Thoracic aorta (tissue), 2 donors: Measurements from ENCODE around the gene ASF1A. TPM values are rescaled to one million over a fixed set of nuclear protein-coding genes. Genes with fewer than 3 reads are reported as not detected.

Experiments
- ATAC-seq: fragments of 150-250 bp; one replicate; pipeline ENCODE4 v1.8.0; 2017; ENCODE audit warnings: low read depth; ENCODE audit not compliant: insufficient number of reproducible peaks, low FRiP score
- DNase-seq: peaks from one replicate; pipeline ENCODE4 v3.0.0-alpha.2; 2020; ENCODE audit warnings: low spot score
- H3K27ac ChIP-seq, 2 donors: fragments of 200-600 bp; sonication (generic); 1 replicate in 1 of 2; 2 replicates in 1 of 2; pipeline ENCODE4 v1.5.1; 2016; ENCODE audit warnings: mild to moderate bottlenecking in 2 of 2, moderate library complexity in 2 of 2
- H3K27me3 ChIP-seq: fragments of 200-600 bp; sonication (generic); replicated peaks from 2 replicates; pipeline ENCODE4 v1.6.0; 2016; ENCODE audit warnings: mild to moderate bottlenecking; ENCODE audit not compliant: insufficient read depth
- H3K36me3 ChIP-seq: fragments of 200-600 bp; sonication (generic); one replicate; pipeline ENCODE4 v1.5.1; 2016
- H3K4me1 ChIP-seq, 2 donors: fragments of 200-600 bp; sonication (generic); 1 replicate in 1 of 2; 2 replicates in 1 of 2; pipeline versions ENCODE4 v1.5.1 to v1.6.0; 2016; ENCODE audit warnings: low read depth in 2 of 2, mild to moderate bottlenecking in 1 of 2; ENCODE audit not compliant: control insufficient read depth in 1 of 2
- H3K4me3 ChIP-seq: fragments of 200-600 bp; sonication (generic); 2 replicates; pipeline ENCODE4 v1.5.1; 2016; ENCODE audit warnings: mild to moderate bottlenecking
- H3K9me3 ChIP-seq: fragments of 200-600 bp; sonication (generic); 2 replicates; pipeline ENCODE4 v1.5.1; 2016
- CTCF ChIP-seq: fragments of 200-600 bp; sonication (generic); IDR thresholded peaks from one replicate; pipeline ENCODE4 v1.5.1; 2019; ENCODE audit warnings: antibody characterized with exemption
- total RNA-seq, 2 donors: library from RNA; depleted of rRNA; stranded (reverse); fragments of >200 nt; gene quantifications; one replicate each; pipeline versions ENCODE4 v1.1.0 to v1.2.3, GENCODE V29; 2016

ASF1A gene
- total RNA-seq, 2 donors from 2014 or later: 7.7 to 11.1 TPM

- Histone ChIP-seq H3K36me3 (no peaks in the 10 kb centered on the region), H3K9me3 (no peaks in the 10 kb centered on the region), H3K4me1 (peaks cover 10 to 25% of the 10 kb centered on the region in 2 donors), H3K27ac (peak overlapping the region in 1 of 2 donors; percentile 90), H3K27me3 (no peaks in the 10 kb centered on the region), H3K4me3 (peak overlapping the region; percentile 98)
- no peak for TF ChIP-seq CTCF
- ATAC-seq (no peak), DNase-seq (no peak)
These were observed 2.8 kb upstream of the ASF1A start for GRCh38 chr6:118890997-118891790.

GRCh38 chr6:118892355-118892991 lies 1.5 kb upstream of the ASF1A start:
- no peaks in the 10 kb centered on the region for H3K9me3 ChIP-seq
- H3K27ac ChIP-seq: peak overlapping the region; percentile 90
- no peaks in the 10 kb centered on the region for H3K36me3 ChIP-seq
- H3K27me3 ChIP-seq: no peaks in the 10 kb centered on the region
- ATAC-seq (no peak), DNase-seq (no peak)
- H3K4me1 ChIP-seq: peaks cover 13 to 29% of the 10 kb centered on the region in 2 donors
- H3K4me3 ChIP-seq: peak overlapping the region; percentile 98
- TF ChIP-seq CTCF: no peak

- H3K4me1 ChIP-seq: peaks cover 13 to 35% of the 10 kb centered on the region in 2 donors
- H3K27ac ChIP-seq: peak overlapping the region; percentile 90
- no peaks in the 10 kb centered on the region for H3K36me3 ChIP-seq
- peak overlapping the region; percentile 98 for H3K4me3 ChIP-seq
- no peaks in the 10 kb centered on the region for H3K27me3 ChIP-seq
- H3K9me3 ChIP-seq: no peaks in the 10 kb centered on the region
- TF ChIP-seq CTCF: no peak
- DNase-seq (no peak), ATAC-seq (peak; percentile 68)
These were observed 717 bp upstream of the ASF1A start for GRCh38 chr6:118893064-118893806.

- DNase-seq: no peak
- Histone ChIP-seq H3K27me3 (no peaks in the 10 kb centered on the region), H3K4me3 (peak overlapping the region; percentile 98), H3K4me1 (peaks cover 13 to 35% of the 10 kb centered on the region in 2 donors), H3K36me3 (no peaks in the 10 kb centered on the region), H3K9me3 (no peaks in the 10 kb centered on the region), H3K27ac (peak overlapping the region; percentile 87 to 96)
- ATAC-seq: peak; percentile 35
- TF ChIP-seq CTCF: no peak
These were observed 691 bp downstream of the ASF1A start for GRCh38 chr6:118894425-118895260.
